ENCODE measurements around the gene ZC2HC1B.
"Not testable (repeated sequence)": the region's sequence is repeated elsewhere in the genome, so short reads cannot be mapped to it uniquely, and the experiment has no call there.

Gene ZC2HC1B

GRCh38 chr6:143871202-143871730 lies 7.0 kb downstream of the ZC2HC1B start:
- not testable (repeated sequence) for DNase-seq

- no peak for DNase-seq
Observed at GRCh38 chr6:143872201-143872600, 7.9 kb downstream of the ZC2HC1B start.

- DNase-seq = not testable (repeated sequence)
Observed at GRCh38 chr6:143873600-143873999, 9.3 kb downstream of the ZC2HC1B start.

GRCh38 chr6:143874503-143874902 lies 10.2 kb downstream of the ZC2HC1B start:
- DNase-seq = not testable (repeated sequence)

- DNase-seq = no peak
Observed at GRCh38 chr6:143877584-143878271, 13.5 kb downstream of the ZC2HC1B start.

- DNase-seq = no peak
Observed at GRCh38 chr6:143878272-143878760, 14.0 kb downstream of the ZC2HC1B start.

GRCh38 chr6:143880412-143880811 lies 16.1 kb downstream of the ZC2HC1B start:
- DNase-seq = no peak

GRCh38 chr6:143882401-143882930 lies 18.2 kb downstream of the ZC2HC1B start:
- no peak for DNase-seq

- DNase-seq = no peak
Observed at GRCh38 chr6:143884216-143884900, 20.1 kb downstream of the ZC2HC1B start.

- DNase-seq = no peak
Observed at GRCh38 chr6:143885116-143885515, 20.8 kb downstream of the ZC2HC1B start.

- DNase-seq = no peak
Observed at GRCh38 chr6:143894655-143895054, 30.4 kb downstream of the ZC2HC1B start.

GRCh38 chr6:143896126-143896860 lies 32.0 kb downstream of the ZC2HC1B start:
- no peak for DNase-seq

GRCh38 chr6:143900358-143900757 lies 36.1 kb downstream of the ZC2HC1B start:
- DNase-seq = no peak

- no peak for DNase-seq
Observed at GRCh38 chr6:143901885-143902750, 37.8 kb downstream of the ZC2HC1B start.

- no peak for DNase-seq
Observed at GRCh38 chr6:143902827-143903226, 38.6 kb downstream of the ZC2HC1B start.

- no peak for DNase-seq
Observed at GRCh38 chr6:143911028-143911427, 46.8 kb downstream of the ZC2HC1B start.

GRCh38 chr6:143912671-143913070 lies 48.4 kb downstream of the ZC2HC1B start:
- no peak for DNase-seq

- DNase-seq = not testable (repeated sequence)
Observed at GRCh38 chr6:143917026-143917425, 52.8 kb downstream of the ZC2HC1B start.

GRCh38 chr6:143928853-143929252 lies 64.6 kb downstream of the ZC2HC1B start:
- DNase-seq = no peak

GRCh38 chr6:143929975-143930374 lies 65.7 kb downstream of the ZC2HC1B start:
- DNase-seq = no peak

GRCh38 chr6:143934331-143934730 lies 70.1 kb downstream of the ZC2HC1B start:
- DNase-seq = no peak

GRCh38 chr6:143934867-143935266 lies 70.6 kb downstream of the ZC2HC1B start:
- no peak for DNase-seq

Data from CD4-positive, alpha-beta T cell treated with Interleukin-1 beta for 1 hour (primary cell).